ENCODE measurements around the gene OR2AK2.

- TF ChIP-seq, protein P1, sequence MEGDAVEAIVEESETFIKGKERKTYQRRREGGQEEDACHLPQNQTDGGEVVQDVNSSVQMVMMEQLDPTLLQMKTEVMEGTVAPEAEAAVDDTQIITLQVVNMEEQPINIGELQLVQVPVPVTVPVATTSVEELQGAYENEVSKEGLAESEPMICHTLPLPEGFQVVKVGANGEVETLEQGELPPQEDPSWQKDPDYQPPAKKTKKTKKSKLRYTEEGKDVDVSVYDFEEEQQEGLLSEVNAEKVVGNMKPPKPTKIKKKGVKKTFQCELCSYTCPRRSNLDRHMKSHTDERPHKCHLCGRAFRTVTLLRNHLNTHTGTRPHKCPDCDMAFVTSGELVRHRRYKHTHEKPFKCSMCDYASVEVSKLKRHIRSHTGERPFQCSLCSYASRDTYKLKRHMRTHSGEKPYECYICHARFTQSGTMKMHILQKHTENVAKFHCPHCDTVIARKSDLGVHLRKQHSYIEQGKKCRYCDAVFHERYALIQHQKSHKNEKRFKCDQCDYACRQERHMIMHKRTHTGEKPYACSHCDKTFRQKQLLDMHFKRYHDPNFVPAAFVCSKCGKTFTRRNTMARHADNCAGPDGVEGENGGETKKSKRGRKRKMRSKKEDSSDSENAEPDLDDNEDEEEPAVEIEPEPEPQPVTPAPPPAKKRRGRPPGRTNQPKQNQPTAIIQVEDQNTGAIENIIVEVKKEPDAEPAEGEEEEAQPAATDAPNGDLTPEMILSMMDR (IDR thresholded peaks at IDR 0.05) = no peak
- no peak for TF ChIP-seq POLR2A (IDR thresholded peaks at IDR 0.05)
Observed at GRCh38 chr1:247924868-247925267, 40.2 kb upstream of the OR2AK2 start, which contains the start of gene OR2AJ1.
